HepG2 (cell line): ENCODE measurements around the gene ISCU. TPM values are rescaled to one million over a fixed set of nuclear protein-coding genes. Genes with fewer than 3 reads are reported as not detected.
A peak's percentile ranks its signal among the peaks of the same experiment; 100 is the strongest.

Experiments used
- ATF6 ChIP-seq: sonication (generic); formaldehyde crosslinking; conservative IDR thresholded peaks from 2 replicates; pipeline ENCODE4 v1.4.0; 2020; ENCODE audit warnings: missing genetic modification reagents
- BORCS8-MEF2B ChIP-seq: sonication (generic); formaldehyde crosslinking; IDR thresholded peaks from 2 replicates; pipeline ENCODE4 v1.8.0; 2022; ENCODE audit warnings: mild to moderate bottlenecking, missing genetic modification reagents
- CENPX ChIP-seq: sonication (generic); formaldehyde crosslinking; IDR thresholded peaks from 2 replicates; pipeline ENCODE4 v1.9.0; 2021; ENCODE audit warnings: mild to moderate bottlenecking, missing genetic modification reagents, moderate library complexity
- ELF3 ChIP-seq: IDR thresholded peaks from 2 replicates; pipeline ENCODE4 v1.6.1; 2016; ENCODE audit warnings: missing genetic modification reagents, missing compliant biosample characterization
- HES4 ChIP-seq: sonication (generic); formaldehyde crosslinking; IDR thresholded peaks from 2 replicates; pipeline ENCODE4 v1.9.0; 2021; ENCODE audit warnings: mild to moderate bottlenecking, missing genetic modification reagents, borderline replicate concordance
- NFE2L1 ChIP-seq: sonication (generic); formaldehyde crosslinking; IDR thresholded peaks from 2 replicates; pipeline ENCODE4 v1.4.0; 2020; ENCODE audit warnings: missing genetic modification reagents, mild to moderate bottlenecking, borderline replicate concordance
- THAP9 ChIP-seq: sonication (generic); formaldehyde crosslinking; IDR thresholded peaks from 2 replicates; pipeline ENCODE4; 2020; ENCODE audit warnings: missing genetic modification reagents, mild to moderate bottlenecking, borderline replicate concordance
- ZBED4 ChIP-seq: sonication (generic); formaldehyde crosslinking; IDR thresholded peaks from 2 replicates; pipeline ENCODE4 v1.4.0; 2020; ENCODE audit warnings: missing genetic modification reagents, borderline replicate concordance
- ZBTB33 ChIP-seq: sonication (generic); formaldehyde crosslinking; IDR thresholded peaks from 2 replicates; pipeline ENCODE4 v1.4.0; 2020; ENCODE audit warnings: missing genetic modification reagents
- ZEB1 ChIP-seq: IDR thresholded peaks from 2 replicates; pipeline ENCODE4 v1.6.1; 2012; ENCODE audit warnings: mild to moderate bottlenecking, low read depth, inconsistent platforms; ENCODE audit not compliant: insufficient replicate concordance
- ZFP36L1 ChIP-seq: sonication (generic); formaldehyde crosslinking; IDR thresholded peaks from 2 replicates; pipeline ENCODE4 v1.8.0; 2022; ENCODE audit warnings: mild to moderate bottlenecking, missing genetic modification reagents, moderate library complexity
- ZMAT3 ChIP-seq: sonication (generic); formaldehyde crosslinking; conservative IDR thresholded peaks from 2 replicates; pipeline ENCODE4 v1.7.0; 2021; ENCODE audit warnings: missing genetic modification reagents
- ZNF264 ChIP-seq: sonication (generic); formaldehyde crosslinking; IDR thresholded peaks from 2 replicates; pipeline ENCODE4 v1.4.0; 2020; ENCODE audit warnings: missing genetic modification reagents
- ZNF414 ChIP-seq: sonication (generic); formaldehyde crosslinking; IDR thresholded peaks from 2 replicates; pipeline ENCODE4 v1.5.0; 2020; ENCODE audit warnings: missing genetic modification reagents
- ZNF784 ChIP-seq: sonication (generic); formaldehyde crosslinking; IDR thresholded peaks from 2 replicates; pipeline ENCODE4 v1.5.1; 2020; ENCODE audit warnings: missing genetic modification reagents, mild to moderate bottlenecking, borderline replicate concordance
- polyA plus RNA-seq, 8 experiments: library from polyadenylated mRNA; depleted of rRNA in 3 of 8; stranded (reverse) in 7 of 8; unstranded in 1 of 8; fragments of >200 nt; fragmentation: Illumina TruSeq in 4 of 8; extraction: Trizol in 4 of 8; gene quantifications; 2 replicates each; pipeline versions ENCODE4 v1.2.1 to v1.2.3, GENCODE V29; 2011 to 2016; ENCODE audit warnings: low read depth in 4 of 8, missing spikeins in 1 of 8, mixed read lengths in 1 of 8; ENCODE audit not compliant: insufficient read depth in 1 of 8
- total RNA-seq, 5 experiments: library from RNA; depleted of rRNA; stranded (reverse); fragments of >200 nt; fragmentation: Illumina TruSeq; extraction: Trizol; gene quantifications; 2 replicates each; pipeline ENCODE4 v1.2.3, GENCODE V29; 2016; ENCODE audit warnings: low read depth in 1 of 5

ISCU gene
- total and polyA plus RNA-seq, 2 of the 13 experiments (the other 11 are each of a cell fraction or from before 2014, with no cell fraction given) = 94.4 to 107 TPM

- TF ChIP-seq ATF6 (CRISPR knock-in tag) (no peak), ELF3 (CRISPR knock-in tag) (peak; percentile 48), ZMAT3 (CRISPR knock-in tag) (no peak), ZNF264 (CRISPR knock-in tag) (no peak), HES4 (CRISPR knock-in tag) (no peak), ZBED4 (CRISPR knock-in tag) (no peak), CENPX (no peak), THAP9 (CRISPR knock-in tag) (no peak), BORCS8-MEF2B (CRISPR knock-in tag) (0 out of 2 replicates have a peak, but pooled peaks have one; percentile 56), ZFP36L1 (CRISPR knock-in tag) (0 out of 2 replicates have a peak, but pooled peaks have one; percentile 30), ZNF784 (CRISPR knock-in tag) (peak; percentile 48; the same call in 1 of the 2 replicates), ZEB1 (no peak), ZBTB33 (CRISPR knock-in tag) (no peak), NFE2L1 (CRISPR knock-in tag) (no peak), ZNF414 (CRISPR knock-in tag) (no peak)
These were observed 47.2 kb upstream of the ISCU start, which contains the start of gene FICD (continued) for GRCh38 chr12:108514973-108515814.
